ENCODE data around the gene PPME1. TPM values are rescaled to one million over a fixed set of nuclear protein-coding genes. Genes with fewer than 3 reads are reported as not detected.

The PPME1 gene
- total RNA-seq, 1 experiment from 2014 or later, result 68.3 TPM

DNA sequence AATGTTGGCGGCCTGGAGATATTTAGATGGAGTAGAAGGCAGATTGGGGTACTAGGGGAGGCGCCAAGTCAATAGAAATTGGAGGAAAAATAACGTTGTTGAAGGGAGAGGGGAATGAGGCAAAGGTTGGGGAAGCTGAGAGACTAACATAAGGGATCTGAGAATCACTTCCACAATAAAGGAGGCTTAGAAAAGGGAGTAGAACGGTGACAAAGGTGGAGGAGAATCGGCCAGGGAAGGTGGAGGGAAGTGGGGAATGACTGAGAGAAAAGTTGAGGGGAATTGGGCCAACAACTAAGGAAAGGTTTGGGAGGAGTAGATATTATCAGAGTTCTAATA lies 510 bp downstream of the PPME1 start:
- H2AFZ ChIP-seq (ENCODE audit: low read depth, low read length, poor library complexity, severe bottlenecking), result no peak overlapping the region
- ChIA-PET CTCF (interaction anchor here (1.1 kb wide), 1 partner anchor 218 kb away, joined by 3 read pairs; no protein-coding TSS in a partner anchor), RAD21 (ENCODE audit: low non-redundant PET in 1 of 2, low total read pairs in 2 of 2, uncharacterized antibody in 2 of 2, unreplicated experiment in 2 of 2) (interaction anchor here in 1 of 2 experiments (0.6 kb wide), 1 partner anchor 383 kb away, joined by 3 read pairs; no protein-coding TSS in a partner anchor), POLR2A (interaction anchor here (1.4 to 1.6 kb wide), 3 partner anchors 10 to 43 kb away, joined by 3 to 8 read pairs (median 6); no protein-coding TSS in a partner anchor)
- peaks cover 80% of the 10 kb centered on the region for H3K79me2 ChIP-seq (ENCODE audit: insufficient read depth, low read length)
- intact Hi-C loops (cut with micrococcal nuclease), result loop anchor here (1.0 to 5.0 kb wide), 2 partner anchors 189 to 206 kb away; partner anchors contain the start of gene UCP2
- peak overlapping the region; percentile 86 to 94 for H3K4me3 ChIP-seq (replicated peaks in 1 of 2; ENCODE audit: low read depth in 1 of 2, low read length in 2 of 2)
- ATAC-seq (no peak), DNase-seq (ENCODE audit: low read depth, low spot score) (no peak)
- BruUV-seq (replicated peaks), result no TSS peak
- peak overlapping the region; percentile 90 for H3K4me2 ChIP-seq (ENCODE audit: low read length)
- H4K20me1 ChIP-seq (ENCODE audit: insufficient read depth), result 0 out of 2 replicates have a peak, but pooled peaks cover 3% of the 10 kb centered on the region
- TF ChIP-seq SRF (IDR thresholded peaks at IDR 0.05; ENCODE audit: low read depth) (no peak), CEBPB (IDR thresholded peaks at IDR 0.05; ENCODE audit: low read depth) (no peak), CBX3 (IDR thresholded peaks at IDR 0.05; ENCODE audit: low read depth) (no peak), TCF7L2 (IDR thresholded peaks at IDR 0.05; ENCODE audit: borderline replicate concordance, extremely low read depth, insufficient read depth, insufficient read length) (no peak), EZH2phosphoT487 (IDR thresholded peaks at IDR 0.05; ENCODE audit: borderline replicate concordance) (no peak), ELF1 (IDR thresholded peaks at IDR 0.05; ENCODE audit: borderline replicate concordance, low read depth) (no peak), ZFX (IDR thresholded peaks at IDR 0.05) (no peak), JUND (IDR thresholded peaks at IDR 0.05) (no peak), EZH2 (IDR thresholded peaks at IDR 0.05) (no peak), EGR1 (IDR thresholded peaks at IDR 0.05; ENCODE audit: low read depth) (no peak), ZNF274 (IDR thresholded peaks at IDR 0.05; ENCODE audit: low read depth, low read length) (no peak), POLR2AphosphoS5 (IDR thresholded peaks at IDR 0.05; ENCODE audit: low read depth, low read length) (no peak)
- TF ChIP-seq, protein P1, sequence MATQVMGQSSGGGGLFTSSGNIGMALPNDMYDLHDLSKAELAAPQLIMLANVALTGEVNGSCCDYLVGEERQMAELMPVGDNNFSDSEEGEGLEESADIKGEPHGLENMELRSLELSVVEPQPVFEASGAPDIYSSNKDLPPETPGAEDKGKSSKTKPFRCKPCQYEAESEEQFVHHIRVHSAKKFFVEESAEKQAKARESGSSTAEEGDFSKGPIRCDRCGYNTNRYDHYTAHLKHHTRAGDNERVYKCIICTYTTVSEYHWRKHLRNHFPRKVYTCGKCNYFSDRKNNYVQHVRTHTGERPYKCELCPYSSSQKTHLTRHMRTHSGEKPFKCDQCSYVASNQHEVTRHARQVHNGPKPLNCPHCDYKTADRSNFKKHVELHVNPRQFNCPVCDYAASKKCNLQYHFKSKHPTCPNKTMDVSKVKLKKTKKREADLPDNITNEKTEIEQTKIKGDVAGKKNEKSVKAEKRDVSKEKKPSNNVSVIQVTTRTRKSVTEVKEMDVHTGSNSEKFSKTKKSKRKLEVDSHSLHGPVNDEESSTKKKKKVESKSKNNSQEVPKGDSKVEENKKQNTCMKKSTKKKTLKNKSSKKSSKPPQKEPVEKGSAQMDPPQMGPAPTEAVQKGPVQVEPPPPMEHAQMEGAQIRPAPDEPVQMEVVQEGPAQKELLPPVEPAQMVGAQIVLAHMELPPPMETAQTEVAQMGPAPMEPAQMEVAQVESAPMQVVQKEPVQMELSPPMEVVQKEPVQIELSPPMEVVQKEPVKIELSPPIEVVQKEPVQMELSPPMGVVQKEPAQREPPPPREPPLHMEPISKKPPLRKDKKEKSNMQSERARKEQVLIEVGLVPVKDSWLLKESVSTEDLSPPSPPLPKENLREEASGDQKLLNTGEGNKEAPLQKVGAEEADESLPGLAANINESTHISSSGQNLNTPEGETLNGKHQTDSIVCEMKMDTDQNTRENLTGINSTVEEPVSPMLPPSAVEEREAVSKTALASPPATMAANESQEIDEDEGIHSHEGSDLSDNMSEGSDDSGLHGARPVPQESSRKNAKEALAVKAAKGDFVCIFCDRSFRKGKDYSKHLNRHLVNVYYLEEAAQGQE (IDR thresholded peaks at IDR 0.05; ENCODE audit: low read depth), result no peak
- TF ChIP-seq, protein P2, sequence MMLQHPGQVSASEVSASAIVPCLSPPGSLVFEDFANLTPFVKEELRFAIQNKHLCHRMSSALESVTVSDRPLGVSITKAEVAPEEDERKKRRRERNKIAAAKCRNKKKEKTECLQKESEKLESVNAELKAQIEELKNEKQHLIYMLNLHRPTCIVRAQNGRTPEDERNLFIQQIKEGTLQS (IDR thresholded peaks at IDR 0.05), result no peak
- TF ChIP-seq, protein P3, sequence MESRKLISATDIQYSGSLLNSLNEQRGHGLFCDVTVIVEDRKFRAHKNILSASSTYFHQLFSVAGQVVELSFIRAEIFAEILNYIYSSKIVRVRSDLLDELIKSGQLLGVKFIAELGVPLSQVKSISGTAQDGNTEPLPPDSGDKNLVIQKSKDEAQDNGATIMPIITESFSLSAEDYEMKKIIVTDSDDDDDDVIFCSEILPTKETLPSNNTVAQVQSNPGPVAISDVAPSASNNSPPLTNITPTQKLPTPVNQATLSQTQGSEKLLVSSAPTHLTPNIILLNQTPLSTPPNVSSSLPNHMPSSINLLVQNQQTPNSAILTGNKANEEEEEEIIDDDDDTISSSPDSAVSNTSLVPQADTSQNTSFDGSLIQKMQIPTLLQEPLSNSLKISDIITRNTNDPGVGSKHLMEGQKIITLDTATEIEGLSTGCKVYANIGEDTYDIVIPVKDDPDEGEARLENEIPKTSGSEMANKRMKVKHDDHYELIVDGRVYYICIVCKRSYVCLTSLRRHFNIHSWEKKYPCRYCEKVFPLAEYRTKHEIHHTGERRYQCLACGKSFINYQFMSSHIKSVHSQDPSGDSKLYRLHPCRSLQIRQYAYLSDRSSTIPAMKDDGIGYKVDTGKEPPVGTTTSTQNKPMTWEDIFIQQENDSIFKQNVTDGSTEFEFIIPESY (IDR thresholded peaks at IDR 0.05; ENCODE audit: extremely low read depth, insufficient replicate concordance, low read length), result no peak
- TF ChIP-seq, protein P4, sequence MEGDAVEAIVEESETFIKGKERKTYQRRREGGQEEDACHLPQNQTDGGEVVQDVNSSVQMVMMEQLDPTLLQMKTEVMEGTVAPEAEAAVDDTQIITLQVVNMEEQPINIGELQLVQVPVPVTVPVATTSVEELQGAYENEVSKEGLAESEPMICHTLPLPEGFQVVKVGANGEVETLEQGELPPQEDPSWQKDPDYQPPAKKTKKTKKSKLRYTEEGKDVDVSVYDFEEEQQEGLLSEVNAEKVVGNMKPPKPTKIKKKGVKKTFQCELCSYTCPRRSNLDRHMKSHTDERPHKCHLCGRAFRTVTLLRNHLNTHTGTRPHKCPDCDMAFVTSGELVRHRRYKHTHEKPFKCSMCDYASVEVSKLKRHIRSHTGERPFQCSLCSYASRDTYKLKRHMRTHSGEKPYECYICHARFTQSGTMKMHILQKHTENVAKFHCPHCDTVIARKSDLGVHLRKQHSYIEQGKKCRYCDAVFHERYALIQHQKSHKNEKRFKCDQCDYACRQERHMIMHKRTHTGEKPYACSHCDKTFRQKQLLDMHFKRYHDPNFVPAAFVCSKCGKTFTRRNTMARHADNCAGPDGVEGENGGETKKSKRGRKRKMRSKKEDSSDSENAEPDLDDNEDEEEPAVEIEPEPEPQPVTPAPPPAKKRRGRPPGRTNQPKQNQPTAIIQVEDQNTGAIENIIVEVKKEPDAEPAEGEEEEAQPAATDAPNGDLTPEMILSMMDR (IDR thresholded peaks at IDR 0.05 in 2 of 3, conservative IDR thresholded peaks at IDR 0.05 in 1 of 3; ENCODE audit: borderline replicate concordance in 1 of 3, insufficient read depth in 1 of 3, low read depth in 2 of 3, low read length in 2 of 3), result no peak
- TF ChIP-seq, protein P5, sequence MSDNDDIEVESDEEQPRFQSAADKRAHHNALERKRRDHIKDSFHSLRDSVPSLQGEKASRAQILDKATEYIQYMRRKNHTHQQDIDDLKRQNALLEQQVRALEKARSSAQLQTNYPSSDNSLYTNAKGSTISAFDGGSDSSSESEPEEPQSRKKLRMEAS (IDR thresholded peaks at IDR 0.05), result no peak
- H3K27ac ChIP-seq (ENCODE audit: low read depth, low read length), result peak overlapping the region; percentile 66
- peak overlapping the region; percentile 89 for H3K9ac ChIP-seq (ENCODE audit: low read length)
- no peaks in the 10 kb centered on the region for H3K27me3 ChIP-seq (ENCODE audit: insufficient read depth, low read length)
- H3K9me3 ChIP-seq (ENCODE audit: control insufficient read depth in 1 of 2, insufficient read depth in 1 of 2, low read depth in 1 of 2, low read length in 2 of 2), result no peaks in the 10 kb centered on the region
- no peaks in the 10 kb centered on the region for H3K9me2 ChIP-seq (ENCODE audit: insufficient read depth)
- peaks cover 12 to 18% of the 10 kb centered on the region in 2 experiments; a peak in 2 of 4 replicates for H3K4me1 ChIP-seq (ENCODE audit: control insufficient read depth in 1 of 2, insufficient read depth in 2 of 2, low read length in 2 of 2)
- H3K36me3 ChIP-seq (ENCODE audit: control insufficient read depth in 1 of 2, insufficient read depth in 2 of 2, low read length in 2 of 2), result peaks cover 12 to 16% of the 10 kb centered on the region in 2 experiments
